Mesenteric fat pad (tissue), 1 donor: ENCODE measurements around the gene LLGL2. TPM values are rescaled to one million over a fixed set of nuclear protein-coding genes. Genes with fewer than 3 reads are reported as not detected.
A peak's percentile ranks its signal among the peaks of the same experiment; 100 is the strongest.
"Not testable (repeated sequence)": the region's sequence is repeated elsewhere in the genome, so short reads cannot be mapped to it uniquely, and the experiment has no call there.

ENCODE experiments used
- DNase-seq: peaks from one replicate; pipeline ENCODE4 v3.0.0-alpha.2; 2020; ENCODE audit warnings: low spot score
- total RNA-seq: library from RNA; stranded (reverse); fragmentation: NEBNext Ultra II Directional; extraction: Animal tissue kit (Norgen Biotek cat#: 25700); gene quantifications from one replicate; pipeline ENCODE4 v1.2.1, GENCODE V29; 2021
- donor health status: DM: yes; HTN: yes; CAD: no.

The LLGL2 gene
- total RNA-seq, 1 donor from 2014 or later = 8.2 TPM

DNA sequence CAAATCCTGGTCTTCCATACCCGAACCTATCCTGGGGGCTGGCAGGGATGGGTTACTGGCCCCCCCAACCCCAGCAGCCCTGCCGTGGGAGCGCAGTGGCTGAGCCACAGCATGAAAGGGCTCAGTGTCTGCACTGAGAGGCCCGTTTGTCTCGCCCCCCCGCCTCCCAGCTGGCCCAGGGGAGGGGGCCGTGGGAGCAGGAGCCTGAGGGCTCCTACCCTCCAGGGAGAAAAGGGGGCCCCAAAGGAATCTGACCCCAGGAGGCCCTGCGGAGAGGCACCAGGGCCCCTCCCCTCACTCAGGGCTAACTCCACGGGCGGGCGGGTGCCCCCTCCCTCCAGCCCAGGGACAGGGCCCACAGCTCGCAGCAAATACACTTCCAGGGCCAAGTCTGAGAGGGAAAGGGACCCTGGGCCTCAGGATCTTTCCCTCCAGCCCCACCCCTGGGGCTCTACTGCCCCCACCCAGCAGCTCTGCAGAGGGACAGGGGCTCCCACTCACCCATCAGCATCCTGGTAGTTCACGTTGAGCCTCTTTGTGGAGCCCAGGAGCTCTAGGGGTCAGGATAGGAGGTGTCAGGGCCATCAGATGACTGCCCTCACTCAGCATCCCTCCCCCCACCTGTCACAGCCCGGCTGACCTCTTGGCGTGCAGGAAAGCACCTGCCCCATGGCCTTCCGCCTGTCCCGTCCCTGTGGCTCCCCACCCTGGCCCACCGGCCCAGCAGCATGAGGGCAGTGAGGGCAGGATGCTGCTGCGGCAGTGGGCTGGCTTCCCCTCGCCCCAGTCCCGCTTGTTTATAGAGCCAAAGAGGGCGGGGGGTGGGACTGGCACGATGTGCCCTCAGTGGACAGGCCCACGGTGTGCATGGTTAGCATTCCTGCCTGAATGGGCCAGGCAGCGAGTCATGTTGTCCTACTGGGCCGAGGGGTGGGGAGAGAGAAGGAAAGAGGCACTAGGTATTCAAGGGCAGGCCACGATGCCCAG lies 17.5 kb upstream of the LLGL2 start:
- no peak for DNase-seq

DNA sequence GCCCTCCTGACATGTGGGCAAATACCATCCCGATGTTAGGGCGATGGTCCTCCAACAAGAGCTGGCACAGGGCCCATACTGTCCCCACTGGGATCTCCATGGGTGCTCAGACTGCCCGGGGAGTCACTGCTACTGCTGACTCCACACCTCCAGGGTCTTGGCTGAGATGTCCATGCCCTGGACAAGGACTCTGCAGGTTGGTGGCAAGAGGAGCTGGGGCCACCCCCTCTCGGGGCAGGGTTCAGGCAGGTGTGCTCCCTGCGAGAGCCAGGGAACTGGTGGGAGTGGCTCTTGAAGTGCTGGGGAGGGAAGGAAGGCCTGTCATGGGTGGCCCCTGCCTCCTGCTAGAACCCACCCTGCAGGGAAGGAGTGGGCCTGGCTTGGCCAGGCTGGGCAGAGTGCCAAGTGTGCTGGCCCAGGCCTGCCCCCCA lies 16.6 kb upstream of the LLGL2 start:
- no peak for DNase-seq

DNA sequence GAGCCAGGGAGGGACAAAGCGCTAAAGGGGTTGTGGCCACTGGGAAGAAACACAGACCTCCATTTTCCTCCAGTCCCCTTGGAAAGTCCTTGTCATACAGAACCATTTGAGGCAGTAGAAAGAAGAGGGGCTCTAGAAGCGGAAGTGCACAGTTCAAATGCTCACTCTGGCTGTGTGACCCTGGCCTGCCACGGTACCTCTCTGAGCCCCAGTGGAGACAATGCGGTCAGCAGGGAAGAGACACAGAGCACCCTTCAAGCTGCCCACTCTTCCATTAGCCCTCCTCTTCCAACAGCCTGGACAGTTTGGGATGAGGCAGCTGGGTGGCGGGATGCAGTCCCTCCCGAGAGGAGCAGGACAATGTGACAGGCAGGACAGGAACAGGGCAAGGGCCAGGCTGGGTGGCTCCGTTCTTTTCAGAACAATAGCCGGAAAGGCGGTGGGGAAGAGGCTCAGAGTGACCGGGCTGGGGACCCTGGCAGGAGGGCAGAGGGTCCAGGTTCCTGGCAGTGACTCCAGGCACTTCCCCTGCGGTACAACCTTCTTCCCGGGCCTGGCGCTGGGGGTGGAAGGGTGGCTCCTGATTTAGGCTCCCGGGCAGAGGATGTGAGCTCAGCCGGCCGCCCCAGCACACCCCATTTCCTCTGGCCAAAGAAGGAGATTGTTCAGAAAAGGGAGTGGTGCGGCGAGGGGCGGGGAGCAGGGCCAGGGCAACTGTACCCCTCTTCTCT lies 15.8 kb upstream of the LLGL2 start:
- DNase-seq = no peak

DNA sequence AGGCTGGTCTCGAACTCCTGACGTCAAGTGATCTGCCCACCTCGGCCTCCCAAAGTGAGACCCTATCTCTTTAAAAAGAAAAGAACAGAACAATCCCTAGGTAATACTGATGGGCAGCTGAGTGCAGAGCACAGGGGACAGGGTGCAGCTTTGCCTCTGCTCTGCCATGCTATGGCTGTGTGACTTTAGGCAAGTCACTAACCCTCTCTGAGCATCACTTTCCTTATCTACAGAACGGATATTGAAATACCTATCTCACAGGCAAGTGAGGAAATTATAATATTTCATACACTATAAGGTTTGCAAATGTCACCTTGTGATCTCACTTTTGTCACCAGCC lies 14.3 kb upstream of the LLGL2 start:
- no peak for DNase-seq

DNA sequence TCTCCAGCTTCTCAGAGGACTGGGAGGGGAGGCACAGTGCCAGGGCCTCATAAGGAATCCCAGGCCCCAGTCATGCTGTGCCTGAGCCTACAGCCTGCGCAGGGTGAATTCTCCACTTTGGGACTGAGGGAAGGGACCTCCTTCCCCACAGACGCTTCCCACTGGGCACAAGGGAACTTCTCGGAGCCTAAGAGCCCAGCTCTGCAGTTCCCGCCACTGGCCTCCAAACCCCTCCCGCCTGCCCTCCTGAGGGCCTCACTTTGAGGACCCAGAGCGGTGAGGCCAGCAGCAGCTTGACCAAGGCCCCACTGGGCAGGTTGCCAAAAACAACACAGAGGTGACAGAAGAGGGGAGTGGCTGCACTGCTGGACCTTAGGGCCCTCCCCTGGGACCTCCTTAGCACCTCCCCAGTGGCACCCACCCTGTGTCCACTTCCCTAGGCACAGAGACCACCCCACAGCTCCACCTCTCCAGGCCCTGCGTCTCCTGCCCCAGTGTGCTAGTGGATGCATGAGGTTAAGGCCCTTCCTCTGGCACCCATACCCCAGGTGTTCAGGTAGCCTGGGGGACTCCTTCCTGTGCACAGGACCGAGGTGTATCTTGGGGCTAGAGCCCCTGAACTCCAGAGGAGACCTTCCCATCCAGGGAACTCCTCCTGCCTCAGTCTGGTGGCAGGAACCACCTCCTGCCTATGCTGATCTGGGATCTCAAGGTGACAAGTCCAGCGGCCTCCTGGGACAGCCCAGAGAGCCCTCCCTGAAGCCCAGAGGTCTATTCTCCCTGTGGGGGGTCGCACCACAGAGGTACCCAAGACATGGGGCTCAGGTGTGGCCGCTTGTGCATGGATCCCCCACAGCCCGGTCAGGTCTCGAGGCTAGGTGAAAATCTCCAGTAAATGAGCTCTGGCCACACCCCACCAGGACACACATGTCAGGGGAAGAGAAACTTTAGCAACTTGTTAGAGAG lies 13.6 kb upstream of the LLGL2 start:
- DNase-seq = no peak

DNA sequence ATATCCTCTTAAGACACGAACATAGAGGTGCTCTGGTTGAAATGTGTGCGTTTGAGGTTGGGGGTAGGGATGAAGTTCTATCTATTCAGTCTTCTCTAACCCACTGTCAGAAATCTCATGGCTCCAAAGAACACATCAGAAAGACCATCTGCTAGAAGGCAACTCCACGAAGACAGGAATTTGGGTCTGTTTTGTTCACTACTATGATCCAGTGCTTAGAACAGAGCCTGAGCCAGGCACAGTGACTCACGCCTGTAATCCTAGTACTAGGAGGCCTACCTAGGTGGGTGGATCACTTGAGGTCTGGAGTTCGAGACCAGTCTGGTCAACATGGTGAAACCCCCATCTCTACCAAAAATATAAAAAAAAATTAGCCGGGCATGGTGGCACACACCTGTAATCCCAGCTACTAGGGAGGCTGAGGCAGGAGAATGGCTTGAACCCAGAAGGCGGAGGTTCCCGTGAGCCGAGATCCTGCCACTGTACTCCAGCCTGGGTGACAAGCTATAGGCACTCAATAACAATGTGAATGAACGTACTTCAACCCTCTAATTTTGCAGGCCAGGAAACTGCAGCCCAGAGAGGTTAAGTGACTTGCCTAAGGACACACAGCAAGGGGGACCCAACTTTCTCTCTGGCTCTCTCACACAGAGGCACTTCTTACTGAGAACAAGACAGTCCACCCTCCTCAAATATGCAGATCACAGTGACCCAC lies 12.4 kb upstream of the LLGL2 start:
- DNase-seq = no peak

DNA sequence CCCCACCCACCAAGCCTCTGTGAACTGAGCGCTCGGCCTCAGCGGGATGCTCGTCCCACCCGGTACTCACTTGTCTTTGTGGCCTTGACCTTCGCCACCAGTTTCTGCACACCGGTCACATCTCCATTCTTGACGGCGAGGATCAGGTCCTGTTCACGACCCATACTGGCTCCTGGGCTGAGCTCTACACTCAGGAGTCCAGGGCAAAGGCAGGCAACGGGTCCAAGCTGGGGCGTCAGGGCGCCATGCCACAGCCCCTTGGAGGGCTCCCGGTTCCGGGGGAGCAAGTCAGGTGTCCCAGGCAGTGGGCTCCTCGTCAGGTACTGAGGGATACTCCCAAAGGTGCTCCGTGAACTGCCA lies 11.9 kb upstream of the LLGL2 start:
- DNase-seq = no peak

DNA sequence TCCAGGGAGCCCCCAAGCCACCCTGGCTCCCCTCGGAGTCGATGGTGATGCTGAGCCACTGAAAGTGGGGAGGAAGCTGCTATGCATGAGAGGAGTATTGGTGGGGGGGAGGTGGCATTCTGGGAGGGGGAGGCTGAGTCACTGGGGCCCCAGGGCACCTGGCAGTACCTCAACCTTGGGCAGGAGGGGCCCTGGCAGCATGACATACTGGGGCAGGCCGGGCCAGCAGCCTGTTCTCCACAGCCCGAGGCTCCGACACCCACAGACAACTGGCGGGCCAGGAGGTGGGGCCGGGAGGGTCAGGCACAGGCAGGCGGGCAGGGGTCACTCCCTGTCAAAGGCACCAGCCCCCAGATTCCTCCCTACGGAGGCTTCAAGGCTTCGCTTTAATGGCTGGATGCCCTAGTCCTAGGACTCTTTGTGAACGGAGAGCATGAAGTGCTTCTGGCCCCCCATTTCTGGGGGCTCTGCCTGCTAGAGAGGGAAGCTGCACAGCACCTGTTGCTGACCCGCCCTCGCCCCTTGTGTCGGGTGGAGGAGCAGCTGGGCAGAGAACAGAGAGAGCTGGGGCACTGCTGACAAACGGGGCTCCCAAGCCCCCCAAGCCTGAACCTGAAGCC lies 11.1 kb upstream of the LLGL2 start:
- no peak for DNase-seq

DNA sequence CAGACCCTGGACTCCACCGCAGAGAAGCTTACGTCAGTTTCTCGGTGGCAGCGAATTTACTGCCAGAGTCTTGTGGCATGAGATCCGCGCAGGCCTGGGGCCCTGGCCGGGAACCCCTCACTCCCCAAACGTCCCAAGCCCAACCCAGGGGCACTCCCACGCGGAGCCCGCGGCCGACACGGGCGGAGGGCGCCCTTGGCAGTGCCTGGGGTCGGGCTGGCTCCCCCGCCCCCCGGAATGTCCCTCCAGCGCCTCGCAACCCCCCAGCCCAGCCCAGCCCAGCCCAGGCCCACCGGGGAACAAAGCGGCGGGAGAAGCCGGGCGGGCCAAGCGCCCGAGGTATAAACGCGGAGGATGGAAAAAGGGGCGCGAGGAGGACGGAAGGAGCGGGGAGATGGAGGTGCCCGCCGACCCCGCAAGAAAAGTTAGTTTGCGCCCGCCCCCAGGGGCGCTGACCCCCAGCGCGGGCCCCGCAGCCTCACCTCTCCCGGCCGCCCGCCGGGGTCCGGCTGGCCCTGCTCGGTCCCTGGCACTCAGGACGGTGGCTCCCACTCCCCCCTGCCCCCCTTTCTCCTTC lies 10.5 kb upstream of the LLGL2 start:
- no peak for DNase-seq

DNA sequence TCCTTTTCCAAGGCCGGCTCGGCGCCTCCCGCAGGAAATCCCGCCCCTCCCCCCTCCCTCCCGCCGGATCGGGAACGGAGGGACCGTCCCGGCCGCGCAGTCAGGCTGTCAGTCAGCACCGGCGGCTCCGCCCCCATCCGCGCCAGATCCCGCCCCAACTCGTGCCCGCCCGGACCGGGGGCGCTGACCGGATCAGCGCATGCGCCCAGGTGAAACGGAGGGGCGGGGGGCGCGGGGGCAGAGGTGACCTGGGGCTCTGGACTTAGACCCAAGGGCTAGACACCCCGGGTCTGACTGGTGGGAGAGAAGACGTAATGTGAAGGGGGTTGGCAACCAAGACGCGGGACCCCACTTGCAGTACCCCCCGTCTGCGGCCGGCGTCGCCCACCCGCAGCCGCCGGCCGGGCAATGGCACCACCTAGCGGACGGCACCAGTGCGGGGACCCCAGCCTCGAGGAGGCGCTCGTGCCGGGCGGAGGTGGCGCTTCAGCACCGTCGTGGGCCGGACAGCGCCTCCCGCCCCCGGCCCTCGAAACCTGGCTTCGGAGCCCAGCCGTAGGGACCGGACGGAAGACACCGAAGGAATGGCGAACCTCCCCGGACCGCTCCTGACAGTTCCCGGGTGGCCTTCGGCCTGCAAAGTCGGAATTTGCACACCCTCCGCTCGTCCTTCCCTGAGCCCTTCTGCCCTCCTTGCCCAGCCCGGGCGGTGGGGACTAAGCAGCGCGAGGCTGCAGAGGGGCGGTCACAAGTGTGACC lies 9.8 kb upstream of the LLGL2 start, which contains the start of gene CASKIN2:
Gene CASKIN2 (minus strand): TSS at position 42 of the 759 bp plus-strand sequence. CDS start 1,733 bp downstream, outside the sequence.
- DNase-seq = peak; percentile 98

DNA sequence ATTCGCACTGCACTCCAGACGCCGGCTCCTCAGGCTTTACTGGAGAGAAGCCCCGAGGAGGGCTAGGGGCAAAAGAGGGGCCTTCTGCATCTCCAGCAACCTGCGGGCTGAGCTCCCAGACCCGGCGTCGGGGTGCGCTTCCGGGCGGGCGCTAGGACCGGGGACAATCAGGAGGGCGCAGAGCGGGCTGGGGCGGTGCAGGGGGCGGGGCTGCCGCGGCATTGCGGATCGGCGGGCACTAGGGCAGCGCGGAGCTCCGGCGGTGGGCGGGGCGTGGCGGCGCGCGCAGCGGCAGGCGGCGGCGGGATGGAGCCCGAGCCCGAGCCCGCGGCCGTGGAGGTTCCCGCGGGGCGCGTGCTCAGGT lies 9.3 kb upstream of the LLGL2 start, which contains the start of gene TSEN54:
Gene TSEN54 (plus strand): TSS at position 274 of the 364 bp plus-strand sequence. CDS start 33 bp downstream, at position 307.
- DNase-seq = peak; percentile 98

DNA sequence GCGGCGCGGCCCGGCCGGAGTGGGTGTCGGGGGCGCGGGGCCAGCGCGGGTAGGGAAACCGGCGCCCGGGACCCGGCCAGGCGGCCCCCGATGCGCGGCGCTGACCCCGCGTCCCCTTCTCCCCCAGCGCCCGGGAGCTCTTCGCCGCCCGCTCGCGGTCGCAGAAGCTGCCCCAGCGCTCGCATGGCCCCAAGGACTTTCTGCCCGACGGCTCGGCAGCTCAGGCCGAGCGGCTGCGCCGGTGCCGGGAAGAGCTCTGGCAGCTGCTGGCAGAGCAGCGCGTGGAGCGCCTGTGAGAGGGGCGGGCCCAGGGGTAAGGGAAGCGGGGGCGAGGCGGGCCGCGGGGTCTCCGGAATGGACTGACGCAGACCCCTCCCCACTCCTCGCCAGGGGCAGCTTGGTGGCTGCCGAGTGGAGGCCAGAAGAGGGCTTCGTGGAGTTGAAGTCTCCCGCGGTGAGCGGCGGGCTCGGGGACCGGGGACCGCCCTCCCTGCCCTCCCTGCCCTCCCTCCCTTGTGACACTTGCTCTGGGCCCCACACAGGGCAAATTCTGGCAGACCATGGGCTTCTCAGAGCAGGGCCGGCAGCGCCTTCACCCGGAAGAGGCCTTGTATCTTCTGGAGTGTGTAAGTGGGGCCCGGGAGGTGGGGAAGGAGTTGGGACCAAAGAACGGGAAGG lies 8.7 kb upstream of the LLGL2 start:
- no peak for DNase-seq

DNA sequence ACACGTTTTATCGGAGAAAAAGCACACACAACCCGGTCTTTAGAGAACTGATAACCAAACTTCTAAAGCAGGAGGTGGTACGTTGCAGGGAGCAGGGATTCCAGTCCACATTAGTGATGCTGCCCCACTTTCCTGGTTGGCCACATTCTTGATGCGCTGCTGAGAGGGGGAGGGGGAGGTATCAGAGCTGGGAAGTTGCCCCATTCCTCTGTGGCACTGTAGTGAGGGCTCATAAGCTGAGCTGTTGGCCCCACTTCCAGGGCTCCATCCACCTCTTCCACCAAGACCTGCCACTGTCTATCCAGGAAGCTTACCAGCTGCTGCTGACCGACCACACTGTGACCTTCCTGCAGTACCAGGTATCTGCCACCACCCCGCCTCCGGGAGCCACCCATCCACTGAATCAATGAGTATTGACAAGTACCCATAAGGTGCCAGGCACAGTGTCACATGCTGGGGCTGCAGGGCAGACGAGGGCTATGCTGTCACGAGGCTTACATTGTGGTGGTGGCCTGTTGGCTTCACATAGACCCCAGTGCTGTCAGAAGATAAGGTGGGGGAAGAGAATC lies 8.1 kb upstream of the LLGL2 start:
- DNase-seq = no peak

DNA sequence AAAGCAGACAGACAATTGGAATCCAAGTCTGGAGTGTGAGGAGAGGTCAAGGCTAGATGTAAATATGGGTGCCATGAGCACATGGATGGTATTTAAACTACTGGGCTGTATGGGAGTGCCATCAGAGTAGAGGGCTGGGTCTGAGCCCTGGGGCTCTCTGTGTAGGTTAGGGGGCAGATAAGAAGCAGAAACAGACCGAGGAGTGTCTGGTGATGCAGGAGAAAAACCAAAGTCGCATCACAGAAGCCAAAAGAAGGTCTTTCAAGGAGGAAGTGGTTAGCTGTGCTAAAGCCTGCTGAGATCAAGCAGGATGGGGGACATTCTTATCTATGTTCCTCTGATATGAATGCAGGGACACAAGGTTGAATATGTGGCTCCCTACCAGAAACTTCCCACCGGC lies 7.3 kb upstream of the LLGL2 start:
- no peak for DNase-seq

DNA sequence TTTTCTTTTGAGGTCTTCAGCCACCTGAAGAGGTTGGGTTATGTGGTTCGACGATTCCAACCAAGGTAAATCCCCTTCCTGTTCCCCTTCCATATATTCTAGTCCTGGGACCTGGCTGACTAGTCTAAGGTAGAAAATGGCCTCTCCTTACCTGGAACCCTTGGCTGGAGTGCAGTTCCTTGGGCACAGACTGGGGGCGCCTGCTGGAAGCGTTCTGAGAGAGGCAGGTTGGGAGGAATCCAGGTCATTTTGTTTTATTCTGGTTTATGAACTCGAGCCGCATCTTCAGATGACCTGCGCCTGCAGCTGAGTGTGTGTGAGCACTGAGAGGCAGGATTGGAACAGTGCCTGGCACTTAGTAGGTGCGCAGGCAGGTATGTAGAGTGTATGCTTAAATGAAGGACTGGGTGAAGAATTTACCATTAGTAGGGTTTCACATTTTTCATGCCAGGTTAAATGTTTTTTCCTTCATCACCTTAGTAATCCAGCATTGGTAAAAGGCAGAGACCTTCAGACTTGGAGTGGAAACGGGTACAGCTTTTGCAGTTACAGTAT lies 6.4 kb upstream of the LLGL2 start:
- DNase-seq = no peak

DNA sequence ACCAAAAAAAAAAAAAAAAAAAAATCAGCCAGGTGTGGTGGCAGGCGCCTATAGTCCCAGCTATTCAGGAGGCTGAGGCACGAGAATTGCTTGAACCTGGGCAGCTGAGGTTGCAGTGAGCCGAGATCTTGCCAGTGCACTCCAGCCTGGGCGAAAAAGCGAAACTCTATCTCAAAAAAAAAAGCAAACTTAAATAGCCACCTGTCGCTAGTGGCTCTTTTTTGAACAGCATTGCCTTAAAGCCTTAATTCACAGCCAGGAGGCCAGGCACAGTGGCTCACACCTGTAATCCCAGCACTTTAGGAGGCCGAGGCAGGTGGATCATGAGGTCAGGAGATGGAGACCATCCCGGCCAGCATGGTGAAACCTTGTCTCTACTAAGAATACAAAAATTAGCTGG lies 5.1 kb upstream of the LLGL2 start:
- DNase-seq = not testable (repeated sequence)

DNA sequence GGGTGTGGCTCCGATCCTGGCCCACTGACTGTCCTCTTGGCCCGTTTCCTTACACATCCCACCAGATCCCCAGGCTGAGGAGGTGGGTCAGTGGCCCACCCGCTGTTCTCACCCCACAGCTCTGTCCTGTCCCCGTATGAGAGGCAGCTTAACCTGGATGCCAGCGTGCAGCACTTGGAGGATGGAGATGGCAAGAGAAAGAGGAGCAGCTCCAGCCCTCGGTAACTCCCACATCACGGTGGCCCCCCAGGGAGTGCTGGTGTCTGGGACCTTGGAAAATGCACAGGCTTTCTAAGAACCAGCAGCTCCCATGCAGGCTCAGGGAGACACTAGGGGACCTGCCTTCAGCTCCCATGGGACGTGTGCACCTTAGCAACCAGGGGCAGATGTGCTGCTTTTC lies 4.2 kb upstream of the LLGL2 start:
- no peak for DNase-seq
